Thyroid gland (tissue), 4 donors: Measurements from ENCODE around the gene MYO1E.

Experiments
- POLR2A ChIP-seq, 2 donors: fragments of 450-650 bp; IDR thresholded peaks; one replicate each; pipeline ENCODE4 v1.6.1; 2017; ENCODE audit warnings: antibody characterized with exemption in 2 of 2, mild to moderate bottlenecking in 2 of 2, moderate library complexity in 1 of 2
- TF ChIP-seq, protein P1 (sequence below), 6 experiments: fragments of 200-600 bp in 3 of 6; fragments of 450-650 bp in 3 of 6; sonication (generic) in 3 of 6; IDR thresholded peaks; one replicate each; pipeline ENCODE4 v1.5.1; 2016 to 2019; ENCODE audit warnings: antibody characterized with exemption in 6 of 6, mild to moderate bottlenecking in 2 of 6, inconsistent platforms in 1 of 6, moderate library complexity in 1 of 6

DNA sequence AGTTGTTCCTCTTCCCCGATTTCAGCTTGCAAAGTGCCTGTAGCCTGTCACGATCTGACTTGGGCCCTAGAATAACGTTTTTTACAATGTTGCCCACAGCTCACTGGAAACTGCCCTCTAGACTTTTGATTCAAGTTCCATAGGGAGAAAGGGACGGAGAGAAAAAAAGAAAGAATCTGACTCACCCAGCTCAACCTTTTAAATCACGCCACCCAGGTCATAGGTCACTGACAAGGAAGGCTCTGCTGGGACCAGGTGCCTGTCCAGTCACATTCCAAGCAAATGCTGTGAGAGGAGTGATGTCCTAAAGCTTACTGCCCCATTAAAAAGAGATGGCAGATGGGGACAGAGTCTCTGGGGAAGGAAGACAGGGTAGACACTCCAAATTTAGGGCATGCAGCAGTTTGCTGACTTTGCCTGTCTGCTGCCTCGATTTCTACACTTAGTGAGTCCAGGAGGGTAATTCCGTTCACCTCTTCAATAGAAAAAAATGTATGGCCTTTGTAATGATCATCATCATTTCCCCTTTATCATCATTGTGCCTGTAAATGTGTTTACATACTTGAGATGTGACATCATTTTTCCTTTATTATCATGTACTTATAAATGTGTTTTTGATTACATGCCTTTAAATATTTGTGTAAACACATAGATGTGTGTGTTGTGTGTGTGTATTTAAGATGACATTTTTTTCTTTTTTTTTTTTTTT, 8.4 kb upstream of the MYO1E start:
- TF ChIP-seq, protein P1, sequence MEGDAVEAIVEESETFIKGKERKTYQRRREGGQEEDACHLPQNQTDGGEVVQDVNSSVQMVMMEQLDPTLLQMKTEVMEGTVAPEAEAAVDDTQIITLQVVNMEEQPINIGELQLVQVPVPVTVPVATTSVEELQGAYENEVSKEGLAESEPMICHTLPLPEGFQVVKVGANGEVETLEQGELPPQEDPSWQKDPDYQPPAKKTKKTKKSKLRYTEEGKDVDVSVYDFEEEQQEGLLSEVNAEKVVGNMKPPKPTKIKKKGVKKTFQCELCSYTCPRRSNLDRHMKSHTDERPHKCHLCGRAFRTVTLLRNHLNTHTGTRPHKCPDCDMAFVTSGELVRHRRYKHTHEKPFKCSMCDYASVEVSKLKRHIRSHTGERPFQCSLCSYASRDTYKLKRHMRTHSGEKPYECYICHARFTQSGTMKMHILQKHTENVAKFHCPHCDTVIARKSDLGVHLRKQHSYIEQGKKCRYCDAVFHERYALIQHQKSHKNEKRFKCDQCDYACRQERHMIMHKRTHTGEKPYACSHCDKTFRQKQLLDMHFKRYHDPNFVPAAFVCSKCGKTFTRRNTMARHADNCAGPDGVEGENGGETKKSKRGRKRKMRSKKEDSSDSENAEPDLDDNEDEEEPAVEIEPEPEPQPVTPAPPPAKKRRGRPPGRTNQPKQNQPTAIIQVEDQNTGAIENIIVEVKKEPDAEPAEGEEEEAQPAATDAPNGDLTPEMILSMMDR (IDR thresholded peaks at IDR 0.05): no peak
- no peak for TF ChIP-seq POLR2A (IDR thresholded peaks at IDR 0.05)
